ENCODE results near the gene BCR. TPM values are rescaled to one million over a fixed set of nuclear protein-coding genes. Genes with fewer than 3 reads are reported as not detected.
A peak's percentile ranks its signal among the peaks of the same experiment; 100 is the strongest.

BCR gene
- total and polyA plus RNA-seq, 2 donors from 2014 or later, result 45.0 to 97.7 TPM

- intact Hi-C loops (cut with DNase I), result no loop called here
- DNase-seq (peak in 1 of 5 donors; percentile 22), FAIRE-seq (no peak)
- Histone ChIP-seq H3K4me1 (ENCODE audit: control insufficient read depth in 2 of 3, insufficient read depth in 2 of 3, low read depth in 1 of 3, low read length in 3 of 3) (peaks cover 0 to 23% (median 8%) of the 10 kb centered on the region in 3 donors), H3K9ac (ENCODE audit: low read length in 3 of 3) (no peak overlapping the region), H3K27ac (ENCODE audit: low read depth in 2 of 2, low read length in 2 of 2) (no peak overlapping the region), H3K9me3 (ENCODE audit: control insufficient read depth in 2 of 3, insufficient read depth in 1 of 3, low read length in 3 of 3) (peaks cover 0 to 4% (median 0%) of the 10 kb centered on the region in 3 donors), H3K36me3 (ENCODE audit: control insufficient read depth in 2 of 3, insufficient read depth in 3 of 3, low read length in 3 of 3) (no peaks in the 10 kb centered on the region), H3K27me3 (ENCODE audit: control insufficient read depth, insufficient read depth, low read length) (no peaks in the 10 kb centered on the region), H3K4me3 (ENCODE audit: low read length in 3 of 3) (no peak overlapping the region)
- no peak for TF ChIP-seq CTCF (IDR thresholded peaks at IDR 0.05; ENCODE audit: borderline replicate concordance, extremely low read depth, insufficient read depth)
Measured at GRCh38 chr22:23230348-23231068, 50.2 kb downstream of the BCR start.

GRCh38 chr22:23231471-23232093 is 51.3 kb downstream of the BCR start:
- Histone ChIP-seq H3K36me3 (ENCODE audit: control insufficient read depth in 2 of 3, insufficient read depth in 3 of 3, low read length in 3 of 3) (no peaks in the 10 kb centered on the region), H3K27ac (ENCODE audit: low read depth in 2 of 2, low read length in 2 of 2) (no peak overlapping the region), H3K4me3 (ENCODE audit: low read length in 3 of 3) (no peak overlapping the region), H3K9me3 (ENCODE audit: control insufficient read depth in 2 of 3, insufficient read depth in 1 of 3, low read length in 3 of 3) (peaks cover 0 to 4% (median 0%) of the 10 kb centered on the region in 3 donors), H3K4me1 (ENCODE audit: control insufficient read depth in 2 of 3, insufficient read depth in 2 of 3, low read depth in 1 of 3, low read length in 3 of 3) (peaks cover 0 to 23% (median 7%) of the 10 kb centered on the region in 3 donors), H3K27me3 (ENCODE audit: control insufficient read depth, insufficient read depth, low read length) (no peaks in the 10 kb centered on the region), H3K9ac (ENCODE audit: low read length in 3 of 3) (no peak overlapping the region)
- DNase-seq, result peak in 1 of 5 donors; percentile 12
- intact Hi-C loops (cut with DNase I), result no loop called here
- no peak for FAIRE-seq
- TF ChIP-seq CTCF (IDR thresholded peaks at IDR 0.05; ENCODE audit: borderline replicate concordance, extremely low read depth, insufficient read depth), result no peak

GRCh38 chr22:23232094-23232905 is 52.0 kb downstream of the BCR start:
- Histone ChIP-seq H3K9me3 (ENCODE audit: control insufficient read depth in 2 of 3, insufficient read depth in 1 of 3, low read length in 3 of 3) (peaks cover 0 to 4% (median 0%) of the 10 kb centered on the region in 3 donors), H3K4me1 (ENCODE audit: control insufficient read depth in 2 of 3, insufficient read depth in 2 of 3, low read depth in 1 of 3, low read length in 3 of 3) (peaks cover 0 to 23% (median 7%) of the 10 kb centered on the region in 3 donors), H3K36me3 (ENCODE audit: control insufficient read depth in 2 of 3, insufficient read depth in 3 of 3, low read length in 3 of 3) (no peaks in the 10 kb centered on the region), H3K27me3 (ENCODE audit: control insufficient read depth, insufficient read depth, low read length) (no peaks in the 10 kb centered on the region), H3K9ac (ENCODE audit: low read length in 3 of 3) (no peak overlapping the region), H3K27ac (ENCODE audit: low read depth in 2 of 2, low read length in 2 of 2) (no peak overlapping the region), H3K4me3 (ENCODE audit: low read length in 3 of 3) (no peak overlapping the region)
- DNase-seq (no peak), FAIRE-seq (no peak)
- no peak for TF ChIP-seq CTCF (IDR thresholded peaks at IDR 0.05; ENCODE audit: borderline replicate concordance, extremely low read depth, insufficient read depth)
- intact Hi-C loops (cut with DNase I), result no loop called here
